Endodermal cell (in vitro differentiated cells): Measurements from ENCODE around the gene TMA16. TPM values are rescaled to one million over a fixed set of nuclear protein-coding genes. Genes with fewer than 3 reads are reported as not detected.
A peak's percentile ranks its signal among the peaks of the same experiment; 100 is the strongest.

ENCODE experiments used
- DNase-seq: peaks from one replicate; pipeline ENCODE4 v3.0.0-alpha.2; 2017
- H3K27ac ChIP-seq: 2 replicates; pipeline ENCODE4 v1.5.1; 2013; ENCODE audit warnings: mild to moderate bottlenecking, low read depth, low read length, moderate library complexity
- H3K27me3 ChIP-seq: 2 replicates; pipeline ENCODE4 v1.6.1; 2013; ENCODE audit warnings: mild to moderate bottlenecking, low read length, moderate library complexity; ENCODE audit not compliant: insufficient read depth, control insufficient read depth, poor library complexity, severe bottlenecking
- H3K36me3 ChIP-seq: 2 replicates; pipeline ENCODE4 v1.7.0; 2013; ENCODE audit warnings: mild to moderate bottlenecking, low read length, moderate library complexity; ENCODE audit not compliant: control insufficient read depth, insufficient read depth
- H3K4me1 ChIP-seq: one replicate; pipeline ENCODE4 v1.7.0; 2013; ENCODE audit warnings: low read length; ENCODE audit not compliant: control insufficient read depth, insufficient read depth
- H3K4me3 ChIP-seq: 2 replicates; pipeline ENCODE4 v1.5.1; 2013; ENCODE audit warnings: mild to moderate bottlenecking, low read length, moderate library complexity
- H3K9ac ChIP-seq: 2 replicates; pipeline ENCODE4 v1.6.1; 2013; ENCODE audit warnings: mild to moderate bottlenecking, low read length, moderate library complexity; ENCODE audit not compliant: poor library complexity, severe bottlenecking; ENCODE audit errors: extremely low read depth
- H3K9me3 ChIP-seq: 2 replicates; pipeline ENCODE4 v1.6.1; 2013; ENCODE audit warnings: mild to moderate bottlenecking, low read length, moderate library complexity; ENCODE audit not compliant: control insufficient read depth
- H3K27ac Mint-ChIP-seq: 2 replicates; pipeline ENCODE4 v1.8.0; 2020; ENCODE audit warnings: mixed read lengths
- H3K27me3 Mint-ChIP-seq: 2 replicates; pipeline ENCODE4 v1.8.0; 2021; ENCODE audit warnings: mild to moderate bottlenecking, mixed read lengths; ENCODE audit not compliant: insufficient read depth
- H3K36me3 Mint-ChIP-seq: 2 replicates; pipeline ENCODE4 v1.8.0; 2020; ENCODE audit warnings: low read depth, mixed read lengths
- H3K4me1 Mint-ChIP-seq: 2 replicates; pipeline ENCODE4 v1.8.0; 2020; ENCODE audit warnings: mixed read lengths
- H3K4me3 Mint-ChIP-seq: 2 replicates; pipeline ENCODE4 v1.8.0; 2020; ENCODE audit warnings: mild to moderate bottlenecking, moderate library complexity, mixed read lengths
- H3K9me3 Mint-ChIP-seq: 2 replicates; pipeline ENCODE4 v1.8.0; 2020; ENCODE audit warnings: mild to moderate bottlenecking, mixed read lengths
- CTCF ChIP-seq: fragments of 200-600 bp; sonication (generic); conservative IDR thresholded peaks from 2 replicates; pipeline ENCODE4 v1.5.0; 2021; ENCODE audit warnings: antibody characterized with exemption, mild to moderate bottlenecking
- WGBS, 2 experiments: methylation state at CpG; one replicate each; pipeline versions ENCODE4 v1.1.5 to v1.1.7; 2013; ENCODE audit warnings: missing lambda C conversion rate in 2 of 2, mixed read lengths in 1 of 2; ENCODE audit not compliant: insufficient coverage in 1 of 2, insufficient read length in 1 of 2; 5-methylcytosine and 5-hydroxymethylcytosine counted together
- total RNA-seq, 2 donors: library from RNA; stranded (reverse); fragmentation: NEBNext Ultra II Directional in 1 of 2; extraction: Animal tissue kit (Norgen Biotek cat#: 25700) in 1 of 2; gene quantifications; 2 replicates in 1 of 2; 3 replicates in 1 of 2; pipeline ENCODE4 v1.2.1, GENCODE V29; 2021

The TMA16 gene
- total RNA-seq, 2 donors from 2014 or later: 54.7 to 68.8 TPM

GRCh38 chr4:163489929-163490328 lies 4.6 kb upstream of the TMA16 start:
- Mint-ChIP-seq H3K27ac (no peak overlapping the region), H3K27me3 (no peaks in the 10 kb centered on the region), H3K4me3 (no peak overlapping the region), H3K9me3 (peaks cover 15% of the 10 kb centered on the region), H3K4me1 (peaks cover 3% of the 10 kb centered on the region), H3K36me3 (no peaks in the 10 kb centered on the region)
- no peak overlapping the region for H3K9ac ChIP-seq
- no peaks in the 10 kb centered on the region for H3K27me3 ChIP-seq
- peaks cover 15% of the 10 kb centered on the region for H3K9me3 ChIP-seq
- no peaks in the 10 kb centered on the region for H3K36me3 ChIP-seq
- H3K4me3 ChIP-seq: no peak overlapping the region
- WGBS, 2 experiments: 84% methylated on average over 1 of the region's 1 CpG; no CpG with 5 or more reads in 1 of the 2 experiments
- TF ChIP-seq CTCF: no peak
- DNase-seq: no peak
- H3K4me1 ChIP-seq: no peaks in the 10 kb centered on the region
- H3K27ac ChIP-seq: no peak overlapping the region

- Mint-ChIP-seq H3K27ac (no peak overlapping the region), H3K4me3 (peak overlapping the region; percentile 98), H3K9me3 (no peaks in the 10 kb centered on the region), H3K27me3 (no peaks in the 10 kb centered on the region), H3K36me3 (peaks cover 13% of the 10 kb centered on the region), H3K4me1 (peaks cover 11% of the 10 kb centered on the region)
- no peak overlapping the region for H3K4me3 ChIP-seq
- WGBS, 2 experiments: 98 to 100% methylated on average over 2 to 6 of the region's 6 CpGs
- no peaks in the 10 kb centered on the region for H3K27me3 ChIP-seq
- H3K36me3 ChIP-seq: peaks cover 7% of the 10 kb centered on the region
- H3K9me3 ChIP-seq: peaks cover 5% of the 10 kb centered on the region
- no peak for TF ChIP-seq CTCF
- no peak for DNase-seq
- no peak overlapping the region for H3K9ac ChIP-seq
- no peak overlapping the region for H3K27ac ChIP-seq
- no peaks in the 10 kb centered on the region for H3K4me1 ChIP-seq
Observed at GRCh38 chr4:163492951-163493504, 1.5 kb upstream of the TMA16 start.

GRCh38 chr4:163493643-163494359 lies 689 bp upstream of the TMA16 start:
- Histone ChIP-seq H3K27me3 (no peaks in the 10 kb centered on the region), H3K4me1 (no peaks in the 10 kb centered on the region), H3K9me3 (peaks cover 5% of the 10 kb centered on the region), H3K9ac (peak overlapping the region; percentile 93), H3K4me3 (peak overlapping the region; percentile 90), H3K27ac (peak overlapping the region; percentile 90), H3K36me3 (peaks cover 7% of the 10 kb centered on the region)
- no peak for TF ChIP-seq CTCF
- peaks cover 13% of the 10 kb centered on the region for H3K36me3 Mint-ChIP-seq
- H3K9me3 Mint-ChIP-seq: no peaks in the 10 kb centered on the region
- peak overlapping the region; percentile 98 for H3K4me3 Mint-ChIP-seq
- H3K27me3 Mint-ChIP-seq: no peaks in the 10 kb centered on the region
- H3K4me1 Mint-ChIP-seq: peaks cover 11% of the 10 kb centered on the region
- peak overlapping the region; percentile 99 for H3K27ac Mint-ChIP-seq
- DNase-seq: no peak
- 59 to 65% methylated on average over 9 to 25 of the region's 28 CpGs for whole genome bisulfite sequencing, 2 experiments
